Kidney epithelial cell (primary cell): ENCODE results near the gene TWIST2. TPM values are rescaled to one million over a fixed set of nuclear protein-coding genes. Genes with fewer than 3 reads are reported as not detected.
A peak's percentile ranks its signal among the peaks of the same experiment; 100 is the strongest.

Experiments
- DNase-seq: peaks from one replicate; pipeline ENCODE4 v3.0.0-alpha.2; 2010; ENCODE audit warnings: low read depth
- H3K27me3 ChIP-seq: 2 replicates; pipeline ENCODE4 v1.6.0; 2011; ENCODE audit warnings: low read length; ENCODE audit not compliant: control insufficient read depth, insufficient read depth
- H3K36me3 ChIP-seq: 2 replicates; pipeline ENCODE4 v1.5.1; 2011; ENCODE audit warnings: low read length; ENCODE audit not compliant: control insufficient read depth, insufficient read depth
- H3K4me3 ChIP-seq: 2 replicates; pipeline ENCODE4 v1.5.1; 2011; ENCODE audit warnings: low read depth, mild to moderate bottlenecking, control low read depth, low read length
- total RNA-seq: library from RNA; depleted of rRNA; stranded (reverse); fragments of >200 nt; gene quantifications from 2 replicates; pipeline ENCODE4 v1.2.3, GENCODE V29; 2015
- TF ChIP-seq, protein P1 (sequence below): IDR thresholded peaks from 2 replicates; pipeline ENCODE4 v1.5.1; 2011; ENCODE audit warnings: mild to moderate bottlenecking, moderate library complexity, low read length, control low read depth, inconsistent platforms; ENCODE audit not compliant: insufficient read depth, poor library complexity, severe bottlenecking

TWIST2 gene
- total RNA-seq, 1 donor from 2014 or later = 1.8 TPM

DNA sequence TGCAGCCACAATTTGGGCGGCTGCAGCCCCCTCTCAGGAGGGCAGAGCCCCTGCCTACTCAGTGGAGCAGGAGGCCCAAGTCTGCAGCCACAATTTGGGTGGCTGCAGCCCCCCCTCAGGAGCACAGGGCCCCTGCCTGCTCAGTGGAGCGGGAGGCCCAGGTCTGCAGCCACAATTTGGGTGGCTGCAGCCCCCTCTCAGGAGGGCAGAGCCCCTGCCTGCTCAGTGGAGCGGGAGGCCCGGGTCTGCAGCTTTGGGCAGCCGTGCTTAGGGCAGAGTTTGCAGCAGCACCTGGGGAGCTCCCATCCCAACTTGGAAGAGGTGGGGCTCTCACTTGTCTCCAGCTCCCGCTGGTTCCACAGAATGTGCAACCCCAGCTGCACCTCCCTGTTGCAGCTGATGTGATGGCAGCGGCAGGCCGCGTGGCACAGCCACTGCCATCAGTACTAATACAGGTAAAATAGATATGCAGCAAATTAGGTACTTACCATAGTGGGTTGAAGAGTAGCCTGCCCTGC is 99.4 kb downstream of the TWIST2 start:
- Histone ChIP-seq H3K4me3 (no peak overlapping the region), H3K36me3 (no peaks in the 10 kb centered on the region), H3K27me3 (no peaks in the 10 kb centered on the region)
- DNase-seq = no peak
- TF ChIP-seq, protein P1, sequence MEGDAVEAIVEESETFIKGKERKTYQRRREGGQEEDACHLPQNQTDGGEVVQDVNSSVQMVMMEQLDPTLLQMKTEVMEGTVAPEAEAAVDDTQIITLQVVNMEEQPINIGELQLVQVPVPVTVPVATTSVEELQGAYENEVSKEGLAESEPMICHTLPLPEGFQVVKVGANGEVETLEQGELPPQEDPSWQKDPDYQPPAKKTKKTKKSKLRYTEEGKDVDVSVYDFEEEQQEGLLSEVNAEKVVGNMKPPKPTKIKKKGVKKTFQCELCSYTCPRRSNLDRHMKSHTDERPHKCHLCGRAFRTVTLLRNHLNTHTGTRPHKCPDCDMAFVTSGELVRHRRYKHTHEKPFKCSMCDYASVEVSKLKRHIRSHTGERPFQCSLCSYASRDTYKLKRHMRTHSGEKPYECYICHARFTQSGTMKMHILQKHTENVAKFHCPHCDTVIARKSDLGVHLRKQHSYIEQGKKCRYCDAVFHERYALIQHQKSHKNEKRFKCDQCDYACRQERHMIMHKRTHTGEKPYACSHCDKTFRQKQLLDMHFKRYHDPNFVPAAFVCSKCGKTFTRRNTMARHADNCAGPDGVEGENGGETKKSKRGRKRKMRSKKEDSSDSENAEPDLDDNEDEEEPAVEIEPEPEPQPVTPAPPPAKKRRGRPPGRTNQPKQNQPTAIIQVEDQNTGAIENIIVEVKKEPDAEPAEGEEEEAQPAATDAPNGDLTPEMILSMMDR = no peak

DNA sequence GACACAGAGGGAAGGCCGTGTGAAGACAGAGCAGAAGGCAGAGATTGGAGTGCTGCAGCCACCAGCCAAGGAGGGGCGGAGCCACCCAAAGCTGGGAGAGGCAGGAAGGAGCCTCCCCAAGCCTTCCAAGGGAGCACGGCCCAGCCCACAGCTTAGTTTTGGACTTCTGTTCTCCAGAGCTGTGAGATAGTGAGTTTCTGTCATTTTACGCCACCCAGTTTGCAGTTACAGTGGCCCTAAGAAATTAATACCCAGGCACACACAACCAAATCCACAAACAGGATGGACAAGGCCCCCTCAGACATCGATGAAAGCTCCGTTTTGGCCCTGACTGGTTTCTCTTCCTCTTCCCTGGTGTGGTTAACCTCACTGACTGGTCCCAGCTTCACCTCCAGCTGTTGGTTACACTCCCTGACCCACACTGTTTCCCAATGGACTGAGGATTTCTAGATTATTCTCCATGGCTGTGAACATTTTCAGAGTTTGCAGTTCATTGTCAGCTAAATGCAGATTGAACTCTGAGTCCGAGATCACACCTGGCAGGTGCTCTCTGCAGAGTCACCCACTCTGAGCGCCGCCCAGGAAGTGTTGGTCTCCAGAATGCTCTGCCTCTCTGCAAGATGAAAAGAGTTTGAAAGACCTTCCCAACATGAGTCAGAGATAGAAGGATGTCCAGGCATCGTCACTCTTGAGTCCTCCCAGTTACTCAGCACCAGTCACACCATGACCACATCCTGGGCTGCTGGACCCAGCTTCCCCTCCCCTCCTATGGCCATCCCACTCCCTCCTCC is 100.2 kb downstream of the TWIST2 start:
- Histone ChIP-seq H3K36me3 (no peaks in the 10 kb centered on the region), H3K4me3 (no peak overlapping the region), H3K27me3 (no peaks in the 10 kb centered on the region)
- DNase-seq = peak; percentile 82
- TF ChIP-seq, protein P1 = no peak

DNA sequence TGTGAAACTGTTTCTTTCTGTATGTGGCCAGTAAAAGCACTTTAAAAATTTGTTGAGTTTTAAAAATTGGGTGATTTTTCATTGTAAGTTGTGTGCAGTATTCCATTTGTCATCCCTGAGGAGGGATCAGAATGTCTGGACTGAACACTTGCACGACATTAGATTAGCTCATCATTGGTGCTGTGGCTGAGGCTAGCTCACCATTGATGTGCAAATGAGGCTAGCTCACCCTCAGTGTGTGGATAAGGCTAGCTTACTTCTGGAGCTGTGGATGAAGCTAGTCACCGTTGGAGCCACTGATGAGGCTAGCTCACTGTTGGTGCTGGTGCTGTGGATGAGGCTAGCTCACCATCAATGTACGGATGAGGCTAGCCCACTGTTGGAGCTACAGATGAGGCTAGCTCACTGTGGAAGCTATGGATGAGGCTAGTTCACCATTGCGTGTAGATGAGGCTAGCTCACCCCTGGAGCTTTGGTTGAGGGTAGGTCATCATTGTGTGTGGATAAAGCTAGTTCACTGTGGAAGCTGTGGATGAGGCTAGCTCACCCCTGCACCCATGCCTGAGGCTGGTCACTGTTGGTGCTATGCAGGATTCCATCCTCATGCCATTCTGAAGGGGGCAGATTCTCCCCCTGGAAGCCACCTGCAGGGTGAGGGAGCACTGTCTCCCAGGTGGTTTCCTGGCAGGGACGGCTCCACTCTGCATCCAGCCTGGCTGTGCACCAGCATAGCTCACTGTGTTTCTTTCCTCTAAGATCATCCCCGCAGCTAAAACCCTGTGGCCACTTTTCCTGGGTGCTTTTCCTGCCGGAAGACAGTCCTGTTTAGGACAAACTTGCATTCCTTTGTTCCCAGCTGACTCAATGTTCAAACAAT is 101.1 kb downstream of the TWIST2 start:
- no peaks in the 10 kb centered on the region for H3K27me3 ChIP-seq
- H3K4me3 ChIP-seq = no peak overlapping the region
- TF ChIP-seq, protein P1 = no peak
- DNase-seq = no peak
- H3K36me3 ChIP-seq = no peaks in the 10 kb centered on the region

DNA sequence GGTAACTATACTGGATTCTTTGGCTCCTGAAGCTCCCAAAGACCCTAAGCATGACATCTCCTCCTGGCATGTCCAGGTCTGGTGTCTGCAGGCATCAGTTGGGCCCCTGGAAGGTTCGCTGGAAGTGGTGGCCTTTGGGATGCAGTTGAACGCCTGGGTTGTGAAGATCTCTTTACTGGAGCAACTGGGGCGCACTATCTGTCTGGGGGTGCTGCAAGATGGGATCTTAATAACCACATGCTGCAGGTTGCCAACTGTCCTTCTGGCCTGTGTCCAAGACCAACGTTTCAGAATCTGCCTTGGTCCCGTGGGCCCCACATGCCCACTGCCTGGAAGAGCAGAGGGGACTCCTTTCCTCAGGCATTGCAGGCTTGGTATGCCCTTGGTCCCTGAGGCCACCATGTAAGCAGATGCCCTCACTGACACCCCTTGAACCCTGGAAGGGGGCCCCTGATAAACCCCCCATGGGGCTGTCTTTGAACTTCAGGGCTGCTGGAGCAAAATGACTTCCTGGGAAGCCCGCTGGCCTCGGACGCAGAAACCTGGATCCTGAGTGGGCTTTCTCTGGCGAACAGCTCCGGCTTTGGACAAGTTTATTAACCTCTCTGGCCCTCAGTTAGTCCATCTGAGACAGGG is 101.9 kb downstream of the TWIST2 start:
- Histone ChIP-seq H3K4me3 (no peak overlapping the region), H3K36me3 (no peaks in the 10 kb centered on the region), H3K27me3 (no peaks in the 10 kb centered on the region)
- DNase-seq = no peak
- TF ChIP-seq, protein P1 = no peak

DNA sequence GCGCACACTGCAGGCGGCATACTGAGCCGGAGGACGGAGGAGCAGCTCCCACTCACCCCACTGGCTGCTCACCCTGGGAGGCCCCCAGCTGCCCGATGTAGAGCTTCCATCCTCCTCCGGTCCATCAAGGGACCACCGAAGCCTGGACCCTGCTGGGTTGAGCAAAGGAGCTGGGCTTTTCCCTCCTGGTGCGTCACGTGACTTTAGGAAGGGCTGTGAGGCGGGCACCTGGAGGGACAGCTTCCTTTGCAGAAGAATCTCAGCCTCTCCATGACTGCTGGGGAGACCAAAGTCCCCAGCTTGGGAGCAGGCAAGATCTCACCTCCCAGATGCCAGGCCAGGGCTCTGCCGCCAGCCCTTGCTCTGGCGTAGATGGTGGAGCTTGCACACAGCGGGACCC is 102.7 kb downstream of the TWIST2 start:
- H3K36me3 ChIP-seq = no peaks in the 10 kb centered on the region
- no peaks in the 10 kb centered on the region for H3K27me3 ChIP-seq
- H3K4me3 ChIP-seq = no peak overlapping the region
- DNase-seq = no peak
- TF ChIP-seq, protein P1 = no peak
